ENCODE results near the gene ITPR2. TPM values are rescaled to one million over a fixed set of nuclear protein-coding genes. Genes with fewer than 3 reads are reported as not detected.

The ITPR2 gene
- total RNA-seq, 4 donors from 2014 or later, result 32.6 to 87.5 (median 51.9) TPM

GRCh38 chr12:26813812-26814211, 19.2 kb downstream of the ITPR2 start:
- no peaks in the 10 kb centered on the region for H3K9me3 ChIP-seq
- H3K27ac ChIP-seq, result no peak overlapping the region
- no peaks in the 10 kb centered on the region for H3K27me3 ChIP-seq
- no peak overlapping the region for H3K4me3 ChIP-seq
- H3K4me1 ChIP-seq, result peaks cover 0 to 11% (median 0%) of the 10 kb centered on the region in 4 donors
- TF ChIP-seq CTCF (IDR thresholded peaks at IDR 0.05), result no peak
- no peak for TF ChIP-seq POLR2A (IDR thresholded peaks at IDR 0.05)
- no peak for DNase-seq
- H3K36me3 ChIP-seq, result no peaks in the 10 kb centered on the region

- Histone ChIP-seq H3K4me3 (no peak overlapping the region), H3K27ac (peak overlapping the region in 2 of 4 donors; percentile 4 to 20), H3K27me3 (no peaks in the 10 kb centered on the region), H3K4me1 (peaks cover 0 to 7% (median 0%) of the 10 kb centered on the region in 4 donors), H3K36me3 (no peaks in the 10 kb centered on the region), H3K9me3 (no peaks in the 10 kb centered on the region)
- TF ChIP-seq POLR2A (IDR thresholded peaks at IDR 0.05), result no peak
- no peak for TF ChIP-seq CTCF (IDR thresholded peaks at IDR 0.05)
- DNase-seq, result no peak
These were observed 22.7 kb downstream of the ITPR2 start for GRCh38 chr12:26810330-26810729.

- Histone ChIP-seq H3K27ac (peak overlapping the region in 1 of 4 donors; percentile 4), H3K36me3 (no peaks in the 10 kb centered on the region), H3K4me3 (no peak overlapping the region), H3K27me3 (no peaks in the 10 kb centered on the region), H3K9me3 (no peaks in the 10 kb centered on the region), H3K4me1 (peaks cover 0 to 7% (median 0%) of the 10 kb centered on the region in 4 donors)
- no peak for TF ChIP-seq POLR2A (IDR thresholded peaks at IDR 0.05)
- TF ChIP-seq CTCF (IDR thresholded peaks at IDR 0.05), result no peak
- DNase-seq, result no peak
These were observed 23.2 kb downstream of the ITPR2 start for GRCh38 chr12:26809611-26810285.

- no peak for DNase-seq
- Histone ChIP-seq H3K27me3 (no peaks in the 10 kb centered on the region), H3K36me3 (no peaks in the 10 kb centered on the region), H3K9me3 (no peaks in the 10 kb centered on the region), H3K4me1 (peaks cover 0 to 7% (median 0%) of the 10 kb centered on the region in 4 donors), H3K4me3 (no peak overlapping the region), H3K27ac (no peak overlapping the region)
- TF ChIP-seq CTCF (IDR thresholded peaks at IDR 0.05), result no peak
- no peak for TF ChIP-seq POLR2A (IDR thresholded peaks at IDR 0.05)
These were observed 24.1 kb downstream of the ITPR2 start for GRCh38 chr12:26808766-26809476.

GRCh38 chr12:26807292-26807691, 25.7 kb downstream of the ITPR2 start:
- TF ChIP-seq CTCF (IDR thresholded peaks at IDR 0.05), result no peak
- TF ChIP-seq POLR2A (IDR thresholded peaks at IDR 0.05), result no peak
- H3K4me3 ChIP-seq, result no peak overlapping the region

More at GRCh38 chr12:26807292-26807691, 25.7 kb downstream of the ITPR2 start:
- H3K27me3 ChIP-seq, result no peaks in the 10 kb centered on the region
- no peaks in the 10 kb centered on the region for H3K9me3 ChIP-seq
- peaks cover 0 to 7% (median 0%) of the 10 kb centered on the region in 4 donors for H3K4me1 ChIP-seq
- H3K27ac ChIP-seq, result no peak overlapping the region
- no peaks in the 10 kb centered on the region for H3K36me3 ChIP-seq
- DNase-seq, result no peak

Data from Peyer's patch (tissue), 4 donors.